BJ (cell line): Measurements from ENCODE around the gene ARHGAP26. TPM values are rescaled to one million over a fixed set of nuclear protein-coding genes. Genes with fewer than 3 reads are reported as not detected.
A peak's percentile ranks its signal among the peaks of the same experiment; 100 is the strongest.

Experiments used
- CTCF ChIA-PET: fragments of 350-600 bp; formaldehyde crosslinking; extraction: SDS; loops from one replicate; lab custom pipeline; 2021; ENCODE audit warnings: antibody characterized with exemption, inconsistent platforms; lab: Yijun Ruan, JAX
- POLR2A ChIA-PET: fragments of 300-600 bp; sonication (Branson Sonifier 250); formaldehyde crosslinking; extraction: SDS; loops from one replicate; lab custom pipeline; 2021; ENCODE audit warnings: antibody characterized with exemption; lab: Charles Lee
- DNase-seq: peaks from one replicate; pipeline ENCODE4 v3.0.0-alpha.2; 2011; ENCODE audit warnings: low read depth
- H3K27me3 ChIP-seq: 2 replicates; pipeline ENCODE4 v1.6.0; 2011; ENCODE audit warnings: low read length; ENCODE audit not compliant: control insufficient read depth, insufficient read depth
- H3K36me3 ChIP-seq: 2 replicates; pipeline ENCODE4 v1.5.1; 2011; ENCODE audit warnings: low read length; ENCODE audit not compliant: control insufficient read depth, insufficient read depth
- H3K4me3 ChIP-seq: 2 replicates; pipeline ENCODE4 v1.5.1; 2011; ENCODE audit warnings: low read depth, mild to moderate bottlenecking, control low read depth, low read length
- polyA plus RNA-seq: library from polyadenylated mRNA; depleted of rRNA; stranded (reverse); fragments of >200 nt; gene quantifications from 2 replicates; pipeline ENCODE4 v1.2.3, GENCODE V29; 2011
- TF ChIP-seq, protein P1 (sequence below): IDR thresholded peaks from 2 replicates; pipeline ENCODE4 v1.5.1; 2011; ENCODE audit warnings: low read depth, mild to moderate bottlenecking, control low read depth, inconsistent platforms, low read length, moderate library complexity; ENCODE audit not compliant: insufficient read depth

The ARHGAP26 gene
- polyA plus RNA-seq, 1 experiment, result 4.8 TPM

- Histone ChIP-seq H3K27me3 (no peaks in the 10 kb centered on the region), H3K36me3 (no peaks in the 10 kb centered on the region), H3K4me3 (no peak overlapping the region)
- TF ChIP-seq, protein P1, sequence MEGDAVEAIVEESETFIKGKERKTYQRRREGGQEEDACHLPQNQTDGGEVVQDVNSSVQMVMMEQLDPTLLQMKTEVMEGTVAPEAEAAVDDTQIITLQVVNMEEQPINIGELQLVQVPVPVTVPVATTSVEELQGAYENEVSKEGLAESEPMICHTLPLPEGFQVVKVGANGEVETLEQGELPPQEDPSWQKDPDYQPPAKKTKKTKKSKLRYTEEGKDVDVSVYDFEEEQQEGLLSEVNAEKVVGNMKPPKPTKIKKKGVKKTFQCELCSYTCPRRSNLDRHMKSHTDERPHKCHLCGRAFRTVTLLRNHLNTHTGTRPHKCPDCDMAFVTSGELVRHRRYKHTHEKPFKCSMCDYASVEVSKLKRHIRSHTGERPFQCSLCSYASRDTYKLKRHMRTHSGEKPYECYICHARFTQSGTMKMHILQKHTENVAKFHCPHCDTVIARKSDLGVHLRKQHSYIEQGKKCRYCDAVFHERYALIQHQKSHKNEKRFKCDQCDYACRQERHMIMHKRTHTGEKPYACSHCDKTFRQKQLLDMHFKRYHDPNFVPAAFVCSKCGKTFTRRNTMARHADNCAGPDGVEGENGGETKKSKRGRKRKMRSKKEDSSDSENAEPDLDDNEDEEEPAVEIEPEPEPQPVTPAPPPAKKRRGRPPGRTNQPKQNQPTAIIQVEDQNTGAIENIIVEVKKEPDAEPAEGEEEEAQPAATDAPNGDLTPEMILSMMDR, result no peak
- no peak for DNase-seq
- ChIA-PET POLR2A (no interaction called here), CTCF (interaction anchor here (0.7 to 2.4 kb wide), 3 partner anchors 24 to 433 kb away, joined by 3 to 7 read pairs (median 3); partner anchors contain the start of gene NR3C1)
Measured at GRCh38 chr5:143004361-143005145, 234.4 kb downstream of the ARHGAP26 start.

- no peaks in the 10 kb centered on the region for H3K27me3 ChIP-seq
- no peak overlapping the region for H3K4me3 ChIP-seq
- POLR2A ChIA-PET, result no interaction called here
- H3K36me3 ChIP-seq, result no peaks in the 10 kb centered on the region
- no peak for DNase-seq
- CTCF ChIA-PET, result no interaction called here
- TF ChIP-seq, protein P1, result no peak
Measured at GRCh38 chr5:143006501-143006900, 236.3 kb downstream of the ARHGAP26 start.

- Histone ChIP-seq H3K36me3 (no peaks in the 10 kb centered on the region), H3K4me3 (no peak overlapping the region), H3K27me3 (no peaks in the 10 kb centered on the region)
- no peak for DNase-seq
- POLR2A ChIA-PET, result no interaction called here
- TF ChIP-seq, protein P1, result no peak
- CTCF ChIA-PET, result no interaction called here
Measured at GRCh38 chr5:143008032-143008431, 237.9 kb downstream of the ARHGAP26 start.

DNA sequence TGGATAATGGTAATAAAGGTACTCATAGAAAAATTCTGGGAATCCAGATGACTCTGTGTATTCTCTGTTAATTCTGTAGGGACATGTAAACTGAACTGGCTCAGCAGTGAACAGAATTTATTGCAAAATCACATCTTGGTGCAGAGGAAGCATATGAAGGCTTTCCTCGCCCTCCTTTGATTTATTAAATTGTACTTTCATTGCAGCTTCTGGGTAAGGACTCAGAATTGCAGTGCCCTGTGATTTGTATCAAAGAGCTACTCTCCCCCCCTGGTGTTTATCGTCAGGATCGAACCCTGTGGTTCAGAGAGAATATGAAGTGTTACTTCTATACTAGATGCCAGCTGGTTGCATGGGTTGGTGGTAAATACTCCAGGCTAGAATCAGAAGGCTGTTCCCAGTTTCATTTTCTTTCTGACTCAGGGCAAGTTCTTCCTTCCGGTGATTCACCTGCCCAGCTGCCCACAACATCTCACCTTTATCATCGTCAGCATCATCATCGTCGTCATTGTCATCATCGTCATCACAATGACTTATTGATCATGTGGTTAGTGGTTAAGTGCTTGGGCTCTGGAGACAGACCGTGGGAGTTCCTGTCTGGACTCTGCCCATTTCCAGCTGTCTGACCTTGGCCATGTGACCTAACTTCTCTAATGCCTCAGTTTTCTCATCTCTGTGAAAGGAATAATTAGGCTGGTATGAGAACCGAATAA lies 238.8 kb downstream of the ARHGAP26 start:
- TF ChIP-seq, protein P1, result no peak
- CTCF ChIA-PET, result interaction anchor here (0.7 to 1.0 kb wide), 3 partner anchors 12 to 296 kb away, joined by 3 to 4 read pairs (median 3); no protein-coding TSS in a partner anchor
- POLR2A ChIA-PET, result no interaction called here
- no peaks in the 10 kb centered on the region for H3K36me3 ChIP-seq
- H3K4me3 ChIP-seq, result no peak overlapping the region
- DNase-seq, result peak; percentile 80
- H3K27me3 ChIP-seq, result no peaks in the 10 kb centered on the region

- CTCF ChIA-PET, result interaction anchor here (0.6 kb wide), 1 partner anchor 203 kb away, joined by 4 read pairs; no protein-coding TSS in a partner anchor
- TF ChIP-seq, protein P1, result no peak
- H3K36me3 ChIP-seq, result no peaks in the 10 kb centered on the region
- POLR2A ChIA-PET, result no interaction called here
- no peak for DNase-seq
- no peaks in the 10 kb centered on the region for H3K27me3 ChIP-seq
- H3K4me3 ChIP-seq, result no peak overlapping the region
Measured at GRCh38 chr5:143010351-143010750, 240.2 kb downstream of the ARHGAP26 start.
